ENCODE data around the gene CACNA1B. TPM values are rescaled to one million over a fixed set of nuclear protein-coding genes. Genes with fewer than 3 reads are reported as not detected.
"Not testable (repeated sequence)": the region's sequence is repeated elsewhere in the genome, so short reads cannot be mapped to it uniquely, and the experiment has no call there.

Gene CACNA1B
- total RNA-seq, 1 donor from 2014 or later: not detected

DNA sequence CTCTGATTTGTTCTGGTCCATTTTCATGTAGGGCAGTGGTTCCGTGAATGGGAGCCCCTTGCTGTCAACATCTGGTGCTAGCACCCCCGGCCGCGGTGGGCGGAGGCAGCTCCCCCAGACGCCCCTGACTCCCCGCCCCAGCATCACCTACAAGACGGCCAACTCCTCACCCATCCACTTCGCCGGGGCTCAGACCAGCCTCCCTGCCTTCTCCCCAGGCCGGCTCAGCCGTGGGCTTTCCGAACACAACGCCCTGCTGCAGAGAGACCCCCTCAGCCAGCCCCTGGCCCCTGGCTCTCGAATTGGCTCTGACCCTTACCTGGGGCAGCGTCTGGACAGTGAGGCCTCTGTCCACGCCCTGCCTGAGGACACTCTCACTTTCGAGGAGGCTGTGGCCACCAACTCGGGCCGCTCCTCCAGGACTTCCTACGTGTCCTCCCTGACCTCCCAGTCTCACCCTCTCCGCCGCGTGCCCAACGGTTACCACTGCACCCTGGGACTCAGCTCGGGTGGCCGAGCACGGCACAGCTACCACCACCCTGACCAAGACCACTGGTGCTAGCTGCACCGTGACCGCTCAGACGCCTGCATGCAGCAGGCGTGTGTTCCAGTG, 244.0 kb downstream of the CACNA1B start:
- H3K27me3 Mint-ChIP-seq: no peaks in the 10 kb centered on the region
- no peak overlapping the region for H3K4me3 Mint-ChIP-seq
- no peak overlapping the region for H3K27ac Mint-ChIP-seq

GRCh38 chr9:138122201-138122600, 244.6 kb downstream of the CACNA1B start:
- intact Hi-C loops (cut with micrococcal nuclease): no loop called here
- no peaks in the 10 kb centered on the region for H3K4me1 Mint-ChIP-seq
- DNase-seq: no peak
- H3K9me3 Mint-ChIP-seq: no peaks in the 10 kb centered on the region
- no peaks in the 10 kb centered on the region for H3K36me3 Mint-ChIP-seq (ENCODE audit: low read depth)
- H3K27me3 Mint-ChIP-seq: no peaks in the 10 kb centered on the region
- no peak overlapping the region for H3K27ac Mint-ChIP-seq
- H3K4me3 Mint-ChIP-seq: no peak overlapping the region

More for the DNA sequence above, 244.0 kb downstream of the CACNA1B start:
- Mint-ChIP-seq H3K9me3 (no peaks in the 10 kb centered on the region), H3K36me3 (ENCODE audit: low read depth) (no peaks in the 10 kb centered on the region), H3K4me1 (no peaks in the 10 kb centered on the region)
- DNase-seq: no peak
- intact Hi-C loops (cut with micrococcal nuclease): no loop called here

GRCh38 chr9:138122676-138123075, 245.1 kb downstream of the CACNA1B start:
- no peak for DNase-seq
- H3K9me3 Mint-ChIP-seq: no peaks in the 10 kb centered on the region
- no peaks in the 10 kb centered on the region for H3K36me3 Mint-ChIP-seq (ENCODE audit: low read depth)
- intact Hi-C loops (cut with micrococcal nuclease): no loop called here
- H3K27ac Mint-ChIP-seq: no peak overlapping the region
- H3K4me1 Mint-ChIP-seq: no peaks in the 10 kb centered on the region
- no peaks in the 10 kb centered on the region for H3K27me3 Mint-ChIP-seq
- H3K4me3 Mint-ChIP-seq: no peak overlapping the region

GRCh38 chr9:138123086-138123485, 245.5 kb downstream of the CACNA1B start:
- no peak overlapping the region for H3K27ac Mint-ChIP-seq
- no peak overlapping the region for H3K4me3 Mint-ChIP-seq
- DNase-seq: no peak
- intact Hi-C loops (cut with micrococcal nuclease): no loop called here
- H3K27me3 Mint-ChIP-seq: no peaks in the 10 kb centered on the region
- no peaks in the 10 kb centered on the region for H3K36me3 Mint-ChIP-seq (ENCODE audit: low read depth)
- H3K9me3 Mint-ChIP-seq: no peaks in the 10 kb centered on the region
- no peaks in the 10 kb centered on the region for H3K4me1 Mint-ChIP-seq

GRCh38 chr9:138126090-138126857, 248.7 kb downstream of the CACNA1B start:
- peak; percentile 83 for DNase-seq
- intact Hi-C loops (cut with micrococcal nuclease); H3K4me1 Mint-ChIP-seq; H3K27ac Mint-ChIP-seq; H3K9me3 Mint-ChIP-seq; H3K4me3 Mint-ChIP-seq; H3K27me3 Mint-ChIP-seq; H3K36me3 Mint-ChIP-seq (ENCODE audit: low read depth): not testable (repeated sequence)

DNA sequence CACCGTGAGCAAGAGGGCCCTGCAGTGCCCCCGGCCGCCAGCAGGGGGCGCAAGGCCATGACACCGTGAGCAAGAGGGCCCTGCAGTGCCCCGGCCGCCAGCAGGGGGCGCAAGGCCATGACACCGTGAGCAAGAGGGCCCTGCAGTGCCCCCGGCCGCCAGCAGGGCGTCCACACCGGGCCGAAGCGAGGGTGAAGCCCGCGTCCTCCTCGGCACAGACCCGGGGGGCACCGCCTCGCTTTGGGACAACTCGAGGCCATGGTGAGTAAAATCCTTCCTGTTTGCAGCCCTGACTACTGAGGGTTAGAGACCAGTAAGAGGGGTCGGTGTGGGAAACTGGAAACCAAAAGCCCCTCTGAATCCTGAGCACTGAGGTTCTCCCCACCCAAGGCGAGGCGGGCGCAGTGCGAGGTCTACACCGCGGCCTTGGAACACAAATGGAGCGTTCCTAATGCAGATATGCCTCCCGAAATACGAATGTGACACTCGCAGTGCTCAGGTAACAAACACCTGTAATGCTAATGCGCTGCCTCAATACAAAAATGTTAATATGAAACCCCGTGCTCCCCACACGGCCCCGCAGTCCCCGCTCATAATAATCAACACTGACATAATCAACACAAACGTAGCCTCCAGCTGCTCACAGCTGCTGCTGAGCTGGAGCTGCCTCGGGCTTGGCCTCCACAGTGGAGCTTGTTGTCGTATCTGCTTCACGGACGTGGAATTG, 249.4 kb downstream of the CACNA1B start:
- H3K9me3 Mint-ChIP-seq; H3K27me3 Mint-ChIP-seq; H3K4me3 Mint-ChIP-seq; DNase-seq; H3K27ac Mint-ChIP-seq; H3K36me3 Mint-ChIP-seq (ENCODE audit: low read depth); intact Hi-C loops (cut with micrococcal nuclease); H3K4me1 Mint-ChIP-seq: not testable (repeated sequence)

DNA sequence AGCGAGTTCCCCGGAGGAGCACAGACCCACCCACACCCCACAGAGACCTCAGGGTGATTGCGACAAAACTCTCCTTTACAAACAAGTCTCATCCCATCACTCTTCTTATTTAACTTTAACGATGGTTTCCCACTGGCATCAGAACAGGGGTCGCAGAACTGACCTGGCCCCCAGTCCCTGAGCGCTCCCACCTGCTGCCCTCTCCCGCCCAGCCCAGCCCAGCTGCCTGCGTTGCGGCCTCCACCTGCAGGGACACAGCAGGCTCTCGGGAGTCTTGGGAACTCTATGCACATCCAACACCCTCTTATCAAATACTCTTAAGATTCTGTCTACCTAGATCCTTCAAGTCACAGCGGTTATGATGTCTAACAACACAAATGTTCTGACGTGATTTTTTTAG, 250.4 kb downstream of the CACNA1B start:
- DNase-seq; H3K27me3 Mint-ChIP-seq; H3K4me1 Mint-ChIP-seq; H3K36me3 Mint-ChIP-seq (ENCODE audit: low read depth); H3K27ac Mint-ChIP-seq; intact Hi-C loops (cut with micrococcal nuclease); H3K4me3 Mint-ChIP-seq; H3K9me3 Mint-ChIP-seq: not testable (repeated sequence)

DNA sequence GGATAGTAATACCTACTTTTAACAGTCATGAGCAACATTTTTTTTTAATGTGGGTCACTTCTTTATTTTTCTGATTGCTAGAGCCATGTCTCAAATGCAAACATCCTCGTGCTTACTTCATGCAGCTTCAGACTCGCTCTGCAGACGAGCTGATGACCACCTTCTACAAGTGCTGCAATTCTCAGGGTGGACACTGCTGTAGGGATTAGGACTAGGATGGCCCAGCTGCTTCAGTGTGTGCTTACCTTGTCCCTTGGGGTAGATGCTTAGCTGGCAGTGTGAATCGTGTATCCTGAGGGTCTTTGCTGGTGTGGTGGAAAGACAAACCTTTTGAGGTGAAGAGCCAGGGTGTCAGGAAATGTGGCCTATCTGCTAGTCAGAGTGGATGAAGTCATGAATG, 251.7 kb downstream of the CACNA1B start:
- intact Hi-C loops (cut with micrococcal nuclease); H3K27me3 Mint-ChIP-seq; H3K4me1 Mint-ChIP-seq; H3K4me3 Mint-ChIP-seq; H3K36me3 Mint-ChIP-seq (ENCODE audit: low read depth); DNase-seq; H3K9me3 Mint-ChIP-seq; H3K27ac Mint-ChIP-seq: not testable (repeated sequence)

DNA sequence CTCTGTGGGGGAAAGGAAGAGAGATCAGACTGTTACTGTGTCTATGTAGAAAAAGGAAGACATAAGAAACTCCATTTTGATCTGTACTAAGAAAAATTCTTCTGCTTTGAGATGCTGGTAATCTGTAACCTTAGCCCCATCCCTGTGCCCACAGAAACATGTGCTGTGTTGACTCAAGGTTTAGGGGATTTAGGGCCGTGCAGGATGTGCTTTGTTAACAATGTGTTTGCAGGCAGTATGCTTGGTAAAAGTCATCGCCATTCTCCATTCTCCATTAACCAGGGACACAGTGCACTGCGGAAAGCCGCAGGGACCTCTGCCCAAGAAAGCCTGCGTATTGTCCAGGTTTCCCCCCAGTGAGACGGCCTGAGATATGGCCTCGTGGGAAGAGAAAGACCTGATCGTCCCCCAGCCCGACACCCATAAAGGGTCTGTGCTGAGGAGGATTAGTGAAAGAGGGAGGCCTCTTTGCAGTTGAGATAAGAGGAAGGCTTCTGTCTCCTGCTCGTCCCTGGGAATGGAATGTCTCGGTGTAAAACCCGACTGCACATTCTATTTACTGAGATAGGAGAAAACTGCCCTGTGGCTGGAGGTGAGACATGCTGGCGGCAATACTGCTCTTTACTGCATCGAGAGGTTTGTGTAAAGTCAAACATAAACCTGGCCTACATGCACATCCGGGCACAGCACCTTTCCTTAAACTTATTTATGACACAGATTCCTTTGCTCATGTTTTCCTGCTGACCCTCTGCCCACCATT, 255.5 kb downstream of the CACNA1B start:
- H3K4me3 Mint-ChIP-seq; H3K9me3 Mint-ChIP-seq; H3K27me3 Mint-ChIP-seq; DNase-seq; intact Hi-C loops (cut with micrococcal nuclease); H3K27ac Mint-ChIP-seq; H3K4me1 Mint-ChIP-seq; H3K36me3 Mint-ChIP-seq (ENCODE audit: low read depth): not testable (repeated sequence)

DNA sequence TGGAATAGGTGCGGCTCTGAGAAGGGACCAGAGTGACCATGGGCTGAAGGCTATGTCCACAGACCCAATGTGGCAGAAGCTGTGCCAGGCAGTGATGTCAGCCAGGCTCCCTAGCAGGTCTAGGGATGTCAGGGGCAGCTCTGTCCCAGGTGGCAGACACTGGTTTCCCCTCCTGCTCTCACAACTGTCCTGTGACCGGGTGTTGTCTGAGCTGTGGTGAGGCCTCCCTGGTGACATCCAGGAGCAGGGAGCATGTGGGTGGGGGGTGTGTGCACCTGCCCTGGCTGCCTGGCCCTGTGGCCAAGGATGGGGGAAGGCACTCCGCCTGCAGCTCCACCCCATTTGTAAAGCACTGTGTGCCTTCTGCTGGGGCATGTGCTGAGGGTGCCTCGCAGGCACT, 257.0 kb downstream of the CACNA1B start:
- H3K9me3 Mint-ChIP-seq; H3K4me3 Mint-ChIP-seq; intact Hi-C loops (cut with micrococcal nuclease); DNase-seq; H3K4me1 Mint-ChIP-seq; H3K27me3 Mint-ChIP-seq; H3K36me3 Mint-ChIP-seq (ENCODE audit: low read depth); H3K27ac Mint-ChIP-seq: not testable (repeated sequence)

- DNase-seq; H3K4me3 Mint-ChIP-seq; H3K9me3 Mint-ChIP-seq; H3K27ac Mint-ChIP-seq; H3K4me1 Mint-ChIP-seq; H3K27me3 Mint-ChIP-seq; intact Hi-C loops (cut with micrococcal nuclease); H3K36me3 Mint-ChIP-seq (ENCODE audit: low read depth): not testable (repeated sequence)
Measured at GRCh38 chr9:138139096-138139495, 261.5 kb downstream of the CACNA1B start.

GRCh38 chr9:138140980-138141379, 263.4 kb downstream of the CACNA1B start:
- not testable (repeated sequence) for DNase-seq, H3K27me3 Mint-ChIP-seq

DNA sequence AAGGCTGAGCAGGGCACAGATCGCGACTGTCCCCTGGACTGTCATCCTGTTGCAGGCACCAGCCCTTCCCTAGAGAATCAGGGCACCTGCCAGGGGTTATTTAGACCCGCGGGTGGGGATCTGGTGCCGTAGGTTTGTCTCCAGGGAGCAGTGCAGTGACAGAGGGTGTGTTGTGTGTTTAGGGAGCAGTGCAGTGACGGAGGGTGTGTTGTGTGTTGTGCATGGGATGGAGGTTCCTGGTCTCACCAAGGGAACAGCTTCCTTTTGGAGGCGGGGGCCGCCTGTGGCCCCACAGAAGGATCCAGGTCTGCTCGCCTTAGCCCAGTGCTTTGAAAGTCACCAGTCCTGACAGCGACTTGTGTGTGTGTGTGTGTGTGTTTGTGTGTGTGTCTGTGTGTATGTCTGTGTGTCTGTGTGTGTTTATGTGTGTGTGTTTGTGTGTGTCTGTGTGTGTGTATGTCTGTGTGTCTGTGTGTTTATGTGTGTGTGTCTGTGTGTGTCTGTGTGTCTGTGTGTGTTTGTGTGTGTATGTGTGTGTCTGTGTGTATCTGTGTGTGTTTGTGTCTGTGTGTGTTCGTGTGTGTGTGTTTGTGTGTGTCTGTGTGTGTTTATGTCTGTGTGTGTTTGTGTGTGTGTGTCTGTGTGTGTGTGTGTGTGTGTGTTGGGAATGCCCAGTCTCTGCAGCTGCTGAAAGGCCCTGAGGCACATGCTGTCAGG, 265.1 kb downstream of the CACNA1B start:
- H3K27me3 Mint-ChIP-seq; intact Hi-C loops (cut with micrococcal nuclease); H3K4me3 Mint-ChIP-seq: not testable (repeated sequence)

More at GRCh38 chr9:138140980-138141379, 263.4 kb downstream of the CACNA1B start:
- H3K36me3 Mint-ChIP-seq (ENCODE audit: low read depth); H3K4me3 Mint-ChIP-seq; H3K4me1 Mint-ChIP-seq; H3K9me3 Mint-ChIP-seq; H3K27ac Mint-ChIP-seq; intact Hi-C loops (cut with micrococcal nuclease): not testable (repeated sequence)

More for the DNA sequence above, 265.1 kb downstream of the CACNA1B start:
- not testable (repeated sequence) for H3K9me3 Mint-ChIP-seq; H3K4me1 Mint-ChIP-seq; H3K36me3 Mint-ChIP-seq (ENCODE audit: low read depth); H3K27ac Mint-ChIP-seq; DNase-seq

All from activated CD4-positive, alpha-beta T cell treated with anti-CD3 and anti-CD28 coated beads, Interleukin-2, amount 10 ng/mL, durations not matched to agents 24 days and 14 days (primary cell).